Loucy (cell line): ENCODE measurements around the gene NUDT7.

ENCODE experiments used
- CTCF ChIP-seq: fragments of 200-600 bp; sonication (generic); conservative IDR thresholded peaks from 2 replicates; pipeline ENCODE4 v1.5.1; 2014; ENCODE audit warnings: mild to moderate bottlenecking, antibody characterized with exemption, low read length
- EZH2phosphoT487 ChIP-seq: fragments of 200-600 bp; IDR thresholded peaks from 2 replicates; pipeline ENCODE4 v1.6.1; 2018; ENCODE audit warnings: antibody characterized with exemption, mild to moderate bottlenecking, moderate library complexity, borderline replicate concordance

GRCh38 chr16:77689971-77690370 is 32.3 kb upstream of the NUDT7 start:
- no peak for TF ChIP-seq EZH2phosphoT487
- TF ChIP-seq CTCF: no peak
